K562 (cell line): Measurements from ENCODE around the gene ANK3. TPM values are rescaled to one million over a fixed set of nuclear protein-coding genes. Genes with fewer than 3 reads are reported as not detected.

Source experiments
- ARID2 ChIP-seq: fragments of 450-650 bp; IDR thresholded peaks from 2 replicates; pipeline ENCODE4 v1.6.1; 2017; ENCODE audit warnings: antibody characterized with exemption, mild to moderate bottlenecking
- ATF7 ChIP-seq: fragments of 450-650 bp; IDR thresholded peaks from 2 replicates; pipeline ENCODE4 v1.7.1; 2014; ENCODE audit warnings: mild to moderate bottlenecking, moderate library complexity
- ETV6 ChIP-seq, 3 experiments: fragments of 150-350 bp in 1 of 3; sonication (generic) in 1 of 3; formaldehyde crosslinking in 1 of 3; IDR thresholded peaks; 2 replicates each; pipeline versions ENCODE4 v1.6.1 to v1.8.0; 2014 to 2022; ENCODE audit warnings: borderline replicate concordance in 2 of 3, low read depth in 2 of 3, antibody characterized with exemption in 1 of 3, low read length in 1 of 3, mild to moderate bottlenecking in 1 of 3, missing genetic modification reagents in 1 of 3
- FOXK2 ChIP-seq, 2 experiments: fragments of 450-650 bp; IDR thresholded peaks in 1 of 2; conservative IDR thresholded peaks in 1 of 2; 2 replicates each; pipeline ENCODE4 v1.6.1; 2016; ENCODE audit warnings: low read depth in 2 of 2, mild to moderate bottlenecking in 1 of 2
- GABPA ChIP-seq: fragments of 200-800 bp; sonication (Bioruptor generic); conservative IDR thresholded peaks from 2 replicates; pipeline ENCODE4 v1.6.1; 2016; ENCODE audit warnings: low read depth, missing genetic modification characterization, missing compliant biosample characterization
- HDAC1 ChIP-seq, 2 experiments: fragments of 450-650 bp; IDR thresholded peaks; 2 replicates each; pipeline ENCODE4 v1.6.1; 2016 to 2017; ENCODE audit warnings: inconsistent platforms in 1 of 2, mild to moderate bottlenecking in 1 of 2, moderate library complexity in 1 of 2
- LCOR ChIP-seq: sonication (generic); formaldehyde crosslinking; IDR thresholded peaks from 2 replicates; pipeline ENCODE4 v1.8.0; 2022; ENCODE audit warnings: mild to moderate bottlenecking, missing genetic modification reagents
- MCM2 ChIP-seq: fragments of 450-650 bp; IDR thresholded peaks from 2 replicates; pipeline ENCODE4 v1.6.1; 2017; ENCODE audit warnings: low read depth, mild to moderate bottlenecking
- MTA3 ChIP-seq: fragments of 450-650 bp; formaldehyde crosslinking; IDR thresholded peaks from 2 replicates; pipeline ENCODE4 v1.6.1; 2017; ENCODE audit warnings: mild to moderate bottlenecking, borderline replicate concordance
- NEUROD1 ChIP-seq: fragments of 150-350 bp; IDR thresholded peaks from 2 replicates; pipeline ENCODE4 v1.6.1; 2014; ENCODE audit warnings: borderline replicate concordance, low read length, low read depth; ENCODE audit not compliant: partially characterized antibody
- NR2F6 ChIP-seq: fragments of 450-650 bp; formaldehyde crosslinking; IDR thresholded peaks from 2 replicates; pipeline ENCODE4 v1.4.0; 2020; ENCODE audit warnings: mild to moderate bottlenecking
- PHB2 ChIP-seq: fragments of 450-650 bp; IDR thresholded peaks from 2 replicates; pipeline ENCODE4 v1.6.1; 2017; ENCODE audit warnings: low read depth
- RBM15 ChIP-seq: fragments of 200-400 bp; formaldehyde crosslinking; IDR thresholded peaks from 2 replicates; pipeline ENCODE4 v1.6.1; 2018; ENCODE audit warnings: mild to moderate bottlenecking, low read length, moderate library complexity; ENCODE audit not compliant: insufficient read depth
- RFX1 ChIP-seq: fragments of 450-650 bp; IDR thresholded peaks from 2 replicates; pipeline ENCODE4 v1.6.1; 2016; ENCODE audit warnings: mild to moderate bottlenecking, moderate library complexity
- TBP ChIP-seq: optimal IDR thresholded peaks from 2 replicates; pipeline ENCODE3; 2011; ENCODE audit warnings: low read depth, low read length, improper control_type of control experiment
- TSC22D4 ChIP-seq: fragments of 450-650 bp; IDR thresholded peaks from 2 replicates; pipeline ENCODE4 v1.6.1; 2016; ENCODE audit warnings: missing genetic modification characterization, missing biosample characterization, control low read depth
- YY1 ChIP-seq, 3 experiments: IDR thresholded peaks; 2 replicates each; pipeline ENCODE4 v1.6.1; 2011; ENCODE audit warnings: low read length in 2 of 3, mild to moderate bottlenecking in 2 of 3, moderate library complexity in 2 of 3, borderline replicate concordance in 1 of 3, control low read depth in 1 of 3, low read depth in 1 of 3; ENCODE audit not compliant: insufficient read depth in 3 of 3, insufficient replicate concordance in 2 of 3, control insufficient read depth in 1 of 3, insufficient read length in 1 of 3; ENCODE audit errors: extremely low read depth in 1 of 3
- ZNF124 ChIP-seq: sonication (generic); formaldehyde crosslinking; IDR thresholded peaks from 2 replicates; pipeline ENCODE4 v1.8.1; 2022; ENCODE audit warnings: missing genetic modification reagents
- ZNF584 ChIP-seq: fragments of 200-800 bp; sonication (Bioruptor generic); IDR thresholded peaks from 2 replicates; pipeline ENCODE4 v1.6.1; 2016; ENCODE audit warnings: low read depth, mild to moderate bottlenecking, missing genetic modification characterization, missing compliant biosample characterization
- polyA plus RNA-seq, 8 experiments: library from polyadenylated mRNA; depleted of rRNA in 4 of 8; stranded (reverse) in 5 of 8; unstranded in 3 of 8; fragments of >200 nt; fragmentation: Nextera tagmentation in 2 of 8; fragmentation: Illumina TruSeq in 1 of 8; extraction: Ambion mirVana in 2 of 8; extraction: Trizol in 1 of 8; gene quantifications; 2 replicates each; pipeline versions ENCODE4 v1.2.1 to v1.2.3, GENCODE V29; 2011 to 2014; ENCODE audit warnings: inconsistent platforms in 1 of 8, missing spikeins in 1 of 8
- total RNA-seq, 7 experiments: library from RNA; depleted of rRNA in 6 of 7; stranded (reverse); fragments of >200 nt in 6 of 7; fragmentation: Illumina TruSeq in 2 of 7; extraction: Trizol in 2 of 7; gene quantifications; 2 replicates each; pipeline versions ENCODE4 v1.2.1 to v1.2.3, GENCODE V29; 2011 to 2021; ENCODE audit warnings: low replicate concordance in 1 of 7
- TF ChIP-seq, protein P1 (sequence below), 2 experiments: IDR thresholded peaks in 1 of 2; conservative IDR thresholded peaks in 1 of 2; 2 replicates each; pipeline ENCODE4 v1.6.1; 2016; ENCODE audit warnings: low read depth in 2 of 2, mild to moderate bottlenecking in 1 of 2, missing compliant biosample characterization in 1 of 2, missing genetic modification characterization in 1 of 2, moderate library complexity in 1 of 2
- TF ChIP-seq, protein P2 (sequence below): sonication (generic); formaldehyde crosslinking; IDR thresholded peaks from 2 replicates; pipeline ENCODE4 v1.9.0; 2022; ENCODE audit warnings: mild to moderate bottlenecking, missing genetic modification reagents
- TF ChIP-seq, protein P3 (sequence below): sonication (generic); formaldehyde crosslinking; IDR thresholded peaks from 2 replicates; pipeline ENCODE4 v1.8.0; 2022; ENCODE audit warnings: mild to moderate bottlenecking, low read depth, missing genetic modification reagents

Gene ANK3
- total and polyA plus RNA-seq, 9 of the 15 experiments (the other 6 are each of a cell fraction or from before 2014, with no cell fraction given) = 10.0 to 32.3 (median 17.9) TPM

DNA sequence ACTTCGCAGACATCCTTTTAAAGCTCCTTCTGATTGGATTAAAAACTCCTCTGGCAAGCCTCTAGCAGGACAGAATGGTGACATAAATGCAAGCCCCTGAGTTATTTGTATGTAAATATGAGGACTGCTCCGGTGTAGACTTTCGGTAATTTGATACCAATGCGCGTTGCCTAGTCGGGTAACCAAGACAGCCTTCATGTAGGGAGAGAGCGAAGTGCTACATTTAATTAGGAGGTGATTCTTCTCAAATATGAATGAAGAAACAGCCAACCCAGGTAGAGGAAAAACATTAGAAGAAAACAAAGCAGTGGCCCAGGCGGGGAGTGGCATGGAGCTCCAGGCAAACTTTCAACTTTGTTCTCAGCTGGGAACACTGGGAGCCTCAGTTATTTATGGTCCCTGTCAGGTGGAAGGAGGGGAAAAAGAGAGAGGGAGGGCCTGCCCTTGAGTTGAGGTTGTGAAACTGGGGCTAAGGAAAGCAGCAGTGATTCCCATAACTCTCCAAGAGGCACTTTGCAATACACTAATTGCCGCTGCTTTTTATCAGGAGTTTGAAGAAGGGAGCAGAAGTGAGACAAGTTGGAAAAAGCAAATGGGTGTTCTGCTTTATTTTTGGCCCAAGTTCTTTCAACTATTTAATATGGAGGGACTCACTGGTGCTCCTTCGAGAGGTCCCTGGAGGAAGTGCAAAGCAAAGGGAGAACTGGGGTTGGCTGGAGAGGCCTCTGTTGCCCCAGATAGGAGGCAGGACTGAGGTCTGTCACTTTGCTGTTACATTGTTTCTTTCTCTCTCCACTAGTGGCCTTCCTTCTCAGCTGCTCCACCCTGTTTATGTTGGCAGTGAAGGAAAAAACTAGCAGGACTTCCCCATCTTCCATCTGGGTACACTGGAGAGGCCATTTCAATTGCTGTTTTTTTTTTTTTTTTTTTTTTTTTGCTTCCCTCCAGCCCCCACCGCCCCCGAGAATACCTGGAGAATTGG is 248.7 kb downstream of the ANK3 start (continued):
- TF ChIP-seq, protein P1, sequence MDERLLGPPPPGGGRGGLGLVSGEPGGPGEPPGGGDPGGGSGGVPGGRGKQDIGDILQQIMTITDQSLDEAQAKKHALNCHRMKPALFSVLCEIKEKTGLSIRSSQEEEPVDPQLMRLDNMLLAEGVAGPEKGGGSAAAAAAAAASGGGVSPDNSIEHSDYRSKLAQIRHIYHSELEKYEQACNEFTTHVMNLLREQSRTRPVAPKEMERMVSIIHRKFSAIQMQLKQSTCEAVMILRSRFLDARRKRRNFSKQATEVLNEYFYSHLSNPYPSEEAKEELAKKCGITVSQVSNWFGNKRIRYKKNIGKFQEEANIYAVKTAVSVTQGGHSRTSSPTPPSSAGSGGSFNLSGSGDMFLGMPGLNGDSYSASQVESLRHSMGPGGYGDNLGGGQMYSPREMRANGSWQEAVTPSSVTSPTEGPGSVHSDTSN (CRISPR knock-in tag; IDR thresholded peaks at IDR 0.05; ENCODE audit: low read depth) = no peak
- TF ChIP-seq, protein P1 (tag; conservative IDR thresholded peaks at IDR 0.05; ENCODE audit: low read depth) = peak; percentile 96
- no peak for TF ChIP-seq MCM2
- TF ChIP-seq NR2F6 (CRISPR knock-in tag) = no peak
- TF ChIP-seq TSC22D4 = no peak
- no peak for TF ChIP-seq NEUROD1
- no peak for TF ChIP-seq LCOR (CRISPR knock-in tag)
- TF ChIP-seq FOXK2 (conservative IDR thresholded peaks at IDR 0.05 in 1 of 2, IDR thresholded peaks at IDR 0.05 in 1 of 2; ENCODE audit: low read depth in 2 of 2) = peak; percentile 90 to 93
- no peak for TF ChIP-seq ZNF124 (CRISPR knock-in tag)
- TF ChIP-seq ATF7 = peak; percentile 51; the same call in 1 of the 2 replicates
- TF ChIP-seq ETV6 (IDR thresholded peaks at IDR 0.05; ENCODE audit: borderline replicate concordance in 1 of 2, low read depth in 2 of 2, low read length in 1 of 2) = no peak
- no peak for TF ChIP-seq ETV6 (CRISPR knock-in tag; IDR thresholded peaks at IDR 0.05; ENCODE audit: borderline replicate concordance)
- TF ChIP-seq GABPA (tag) = no peak
- TF ChIP-seq YY1 (IDR thresholded peaks at IDR 0.05; ENCODE audit: borderline replicate concordance in 1 of 3, control insufficient read depth in 1 of 3, extremely low read depth in 1 of 3, insufficient read depth in 3 of 3, insufficient read length in 1 of 3, insufficient replicate concordance in 2 of 3, low read depth in 1 of 3, low read length in 2 of 3) = peak in 1 of 3 experiments; percentile 25
- TF ChIP-seq TBP = peak; percentile 65
- no peak for TF ChIP-seq ZNF584 (CRISPR knock-in tag)
- no peak for TF ChIP-seq PHB2
- peak; percentile 81 for TF ChIP-seq RFX1
- peak; percentile 58; the same call in 1 of the 2 replicates for TF ChIP-seq ARID2
- TF ChIP-seq, protein P2, sequence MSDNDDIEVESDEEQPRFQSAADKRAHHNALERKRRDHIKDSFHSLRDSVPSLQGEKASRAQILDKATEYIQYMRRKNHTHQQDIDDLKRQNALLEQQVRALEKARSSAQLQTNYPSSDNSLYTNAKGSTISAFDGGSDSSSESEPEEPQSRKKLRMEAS = no peak
- TF ChIP-seq HDAC1 (IDR thresholded peaks at IDR 0.05) = 0 out of 4 replicates have a peak, but pooled peaks of 1 of the 2 experiments have one; percentile 8
- TF ChIP-seq, protein P3, sequence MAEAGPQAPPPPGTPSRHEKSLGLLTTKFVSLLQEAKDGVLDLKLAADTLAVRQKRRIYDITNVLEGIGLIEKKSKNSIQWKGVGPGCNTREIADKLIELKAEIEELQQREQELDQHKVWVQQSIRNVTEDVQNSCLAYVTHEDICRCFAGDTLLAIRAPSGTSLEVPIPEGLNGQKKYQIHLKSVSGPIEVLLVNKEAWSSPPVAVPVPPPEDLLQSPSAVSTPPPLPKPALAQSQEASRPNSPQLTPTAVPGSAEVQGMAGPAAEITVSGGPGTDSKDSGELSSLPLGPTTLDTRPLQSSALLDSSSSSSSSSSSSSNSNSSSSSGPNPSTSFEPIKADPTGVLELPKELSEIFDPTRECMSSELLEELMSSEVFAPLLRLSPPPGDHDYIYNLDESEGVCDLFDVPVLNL (CRISPR knock-in tag) = no peak
- TF ChIP-seq MTA3 = 0 out of 2 replicates have a peak, but pooled peaks have one; percentile 35
- no peak for TF ChIP-seq RBM15
